A549 treated with AZD9567 at 1 μM for 4 hours (cell line): ENCODE measurements around the gene NUMBL. TPM values are rescaled to one million over a fixed set of nuclear protein-coding genes. Genes with fewer than 3 reads are reported as not detected.

Experiments used
- total RNA-seq: library from RNA; stranded (reverse); fragments of 200-300 nt; extraction: Qiagen RNA extraction; gene quantifications from 5 replicates; pipeline ENCODE4 v1.2.3, GENCODE V29; 2022; ENCODE audit not compliant: insufficient read depth

The NUMBL gene
- 47.8 to 82.6 TPM (median 77.1 TPM) in 5 replicates for total RNA-seq

DNA sequence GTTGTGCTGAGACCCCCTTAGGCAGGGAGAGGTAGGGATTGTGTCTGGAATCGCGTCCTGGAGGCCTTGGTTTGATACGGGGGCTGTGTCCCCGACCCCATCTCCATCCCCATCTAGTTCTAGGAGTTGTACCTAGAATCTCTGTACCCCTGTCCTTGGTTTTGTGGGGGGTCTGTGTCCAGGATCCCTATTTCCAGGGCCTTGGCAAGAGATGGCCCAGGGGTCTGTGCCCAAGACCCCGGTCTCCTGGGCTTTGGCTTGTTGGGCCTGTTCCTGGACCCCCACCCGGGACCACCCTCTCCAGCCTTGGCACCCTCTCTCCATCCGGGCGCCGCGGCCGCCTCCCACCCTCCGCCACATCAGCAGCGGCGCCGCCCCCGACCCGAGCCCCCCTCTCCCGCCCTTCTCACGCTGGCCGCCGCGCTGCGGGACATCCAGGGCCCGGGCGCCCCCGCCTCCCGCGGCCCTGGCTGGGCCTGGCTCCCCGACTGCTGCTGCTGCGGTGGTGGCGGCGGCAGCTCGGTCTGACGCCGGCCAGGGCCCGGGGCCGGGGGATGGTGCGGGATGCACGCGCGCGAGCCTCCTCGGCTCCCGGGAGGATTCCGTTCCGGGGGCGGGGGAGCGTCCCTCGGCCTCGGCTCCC, at the start of gene NUMBL:
Gene NUMBL, minus strand, starts transcription at position 602 of the 643 bp plus-strand sequence. Its CDS starts 168 bp downstream, at position 434.

GRCh38 chr19:40716482-40717324, 26.3 kb upstream of the NUMBL start, which contains the start of the genes COQ8B and ITPKC:
TSS of gene COQ8B (minus strand) at chr19:40716886. CDS start at chr19:40714632, 2,254 bp downstream.
TSS of gene ITPKC (plus strand) at chr19:40717112. CDS start at chr19:40717136, 24 bp downstream.

Other genes starting within 250 kb of the NUMBL start
- 25.6 to 45.7 TPM (median 37.6 TPM) in 5 replicates for gene SERTAD3, start 246.3 kb downstream of the NUMBL start, total RNA-seq
- gene BLVRB, start 224.9 kb downstream of the NUMBL start, total RNA-seq, result 240 to 363 TPM (median 318 TPM) in 5 replicates
- 0.32 to 0.72 TPM (median 0.52 TPM) in 5 replicates for gene SPTBN4, start 223.7 kb downstream of the NUMBL start, total RNA-seq
- 125 to 139 TPM (median 133 TPM) in 5 replicates for gene SHKBP1, start 113.8 kb downstream of the NUMBL start, total RNA-seq
- gene LTBP4, start 89.3 kb downstream of the NUMBL start, total RNA-seq, result 35.2 to 57.9 TPM (median 54.8 TPM) in 5 replicates
- gene COQ8B, start 26.2 kb upstream of the NUMBL start, total RNA-seq, result 69.8 to 88.8 TPM (median 84.0 TPM) in 5 replicates
- gene ITPKC, start 26.5 kb upstream of the NUMBL start, total RNA-seq, result 20.5 to 35.5 TPM (median 31.6 TPM) in 5 replicates
- gene ACTMAP, start 59.8 kb upstream of the NUMBL start, total RNA-seq, result 14.5 to 18.5 TPM (median 16.7 TPM) in 5 replicates
- gene SNRPA, start 60.6 kb upstream of the NUMBL start, total RNA-seq, result 145 to 179 TPM (median 153 TPM) in 5 replicates
- gene MIA, start 84.9 kb upstream of the NUMBL start, total RNA-seq, result not detected in 5 replicates
- 12.8 to 22.1 TPM (median 20.1 TPM) in 5 replicates for gene RAB4B, start 87.6 kb upstream of the NUMBL start, total RNA-seq
- 79.8 to 98.3 TPM (median 95.8 TPM) in 5 replicates for gene EGLN2, start 108.5 kb upstream of the NUMBL start, total RNA-seq
- gene CYP2A6, start 159.8 kb upstream of the NUMBL start, total RNA-seq, result not detected in 5 replicates
- gene CYP2A7, start 191.6 kb upstream of the NUMBL start, total RNA-seq, result not detected in 5 replicates